Nephron progenitor cell (in vitro differentiated cells): ENCODE results near the gene ZEB2.
A peak's percentile ranks its signal among the peaks of the same experiment; 100 is the strongest.

Experiments used
- DNase-seq: peaks from one replicate; pipeline ENCODE4 v3.0.0; 2021
- H3K27ac Mint-ChIP-seq: 2 replicates; pipeline ENCODE4 v1.8.0; 2021; ENCODE audit warnings: mild to moderate bottlenecking, moderate library complexity, mixed read lengths
- H3K27me3 Mint-ChIP-seq: 2 replicates; pipeline ENCODE4 v1.8.0; 2021; ENCODE audit warnings: mild to moderate bottlenecking, low read depth, mixed read lengths; ENCODE audit not compliant: poor library complexity
- H3K36me3 Mint-ChIP-seq: 2 replicates; pipeline ENCODE4 v1.8.0; 2021; ENCODE audit warnings: low read depth, mixed read lengths
- H3K4me1 Mint-ChIP-seq: 2 replicates; pipeline ENCODE4 v1.8.0; 2021; ENCODE audit warnings: mixed read lengths
- H3K4me3 Mint-ChIP-seq: 2 replicates; pipeline ENCODE4 v1.8.0; 2021; ENCODE audit warnings: mild to moderate bottlenecking, moderate library complexity, mixed read lengths
- H3K9me3 Mint-ChIP-seq: 2 replicates; pipeline ENCODE4 v1.8.0; 2021; ENCODE audit warnings: mild to moderate bottlenecking, moderate library complexity, mixed read lengths
- TF ChIP-seq, protein P1 (sequence below): fragments of 200-600 bp; sonication (generic); IDR thresholded peaks from 2 replicates; pipeline ENCODE4 v1.5.0; 2021; ENCODE audit warnings: antibody characterized with exemption

ZEB2 gene

DNA sequence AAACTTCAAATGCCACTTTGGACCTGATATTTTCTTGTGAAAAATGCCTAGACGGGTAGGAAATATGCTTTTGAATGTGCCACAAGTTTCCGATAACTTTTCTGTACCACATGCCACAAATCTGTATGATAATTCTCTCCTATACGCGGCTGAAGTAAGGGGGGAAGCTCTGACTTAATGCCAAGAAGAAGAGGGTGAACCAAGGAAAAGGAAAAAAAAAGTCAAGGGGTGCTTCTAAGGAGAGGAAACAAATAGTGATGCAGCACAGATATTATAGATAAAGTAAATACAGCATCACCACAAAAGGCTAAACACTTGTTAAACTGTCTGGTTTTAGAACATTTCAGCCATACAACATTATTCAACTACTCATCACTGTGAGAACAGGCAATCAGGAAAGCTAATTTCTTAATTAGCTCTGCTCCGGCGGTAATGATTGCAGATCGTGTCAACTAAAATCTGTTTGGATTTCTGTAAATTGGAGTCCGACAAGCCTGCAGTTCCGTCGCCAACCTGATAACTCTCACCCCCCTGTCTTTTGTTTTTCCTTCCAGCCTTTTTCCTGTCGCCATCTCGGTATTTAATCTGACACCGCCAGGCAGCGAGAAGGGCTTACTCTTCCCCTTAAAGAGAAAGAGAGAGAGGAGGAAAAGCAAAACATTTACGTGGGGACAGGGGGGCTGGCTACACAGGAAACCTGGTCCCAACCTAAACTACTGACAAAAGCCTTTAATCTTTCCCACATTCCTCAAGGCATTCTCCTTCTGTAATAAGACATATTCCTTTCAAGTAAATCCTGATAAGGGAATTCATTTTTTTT, 67.5 kb downstream of the ZEB2 start:
- Mint-ChIP-seq H3K27me3 (no peaks in the 10 kb centered on the region), H3K36me3 (peaks cover 8% of the 10 kb centered on the region), H3K27ac (peak overlapping the region; percentile 99), H3K9me3 (peaks cover 1% of the 10 kb centered on the region), H3K4me1 (peaks cover 91% of the 10 kb centered on the region), H3K4me3 (peak overlapping the region; percentile 78)
- TF ChIP-seq, protein P1, sequence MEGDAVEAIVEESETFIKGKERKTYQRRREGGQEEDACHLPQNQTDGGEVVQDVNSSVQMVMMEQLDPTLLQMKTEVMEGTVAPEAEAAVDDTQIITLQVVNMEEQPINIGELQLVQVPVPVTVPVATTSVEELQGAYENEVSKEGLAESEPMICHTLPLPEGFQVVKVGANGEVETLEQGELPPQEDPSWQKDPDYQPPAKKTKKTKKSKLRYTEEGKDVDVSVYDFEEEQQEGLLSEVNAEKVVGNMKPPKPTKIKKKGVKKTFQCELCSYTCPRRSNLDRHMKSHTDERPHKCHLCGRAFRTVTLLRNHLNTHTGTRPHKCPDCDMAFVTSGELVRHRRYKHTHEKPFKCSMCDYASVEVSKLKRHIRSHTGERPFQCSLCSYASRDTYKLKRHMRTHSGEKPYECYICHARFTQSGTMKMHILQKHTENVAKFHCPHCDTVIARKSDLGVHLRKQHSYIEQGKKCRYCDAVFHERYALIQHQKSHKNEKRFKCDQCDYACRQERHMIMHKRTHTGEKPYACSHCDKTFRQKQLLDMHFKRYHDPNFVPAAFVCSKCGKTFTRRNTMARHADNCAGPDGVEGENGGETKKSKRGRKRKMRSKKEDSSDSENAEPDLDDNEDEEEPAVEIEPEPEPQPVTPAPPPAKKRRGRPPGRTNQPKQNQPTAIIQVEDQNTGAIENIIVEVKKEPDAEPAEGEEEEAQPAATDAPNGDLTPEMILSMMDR = peak; percentile 9
- peak; percentile 40 for DNase-seq

DNA sequence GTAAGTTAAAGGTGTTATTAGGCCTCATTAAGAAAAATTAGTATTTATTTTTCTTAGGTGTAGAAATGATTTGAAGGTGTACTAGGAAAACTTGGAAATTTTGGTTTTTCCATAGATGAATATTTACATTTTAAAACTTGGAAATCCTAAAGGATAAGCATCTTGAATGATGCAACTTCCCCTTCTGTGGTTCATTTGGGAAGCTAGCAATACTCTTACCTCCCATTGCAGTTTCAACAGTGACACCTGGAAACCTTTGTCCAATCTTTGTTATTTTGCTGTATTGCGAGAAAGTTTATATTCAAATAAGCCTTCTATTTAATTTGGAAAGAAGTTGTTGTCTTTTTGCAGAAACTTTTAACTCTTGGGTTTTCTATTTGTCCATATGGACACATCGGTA, 68.5 kb downstream of the ZEB2 start:
- TF ChIP-seq, protein P1 = no peak
- no peak for DNase-seq
- Mint-ChIP-seq H3K4me3 (peak overlapping the region; percentile 78), H3K27ac (peak overlapping the region; percentile 99), H3K9me3 (peaks cover 6% of the 10 kb centered on the region), H3K4me1 (peaks cover 81% of the 10 kb centered on the region), H3K27me3 (no peaks in the 10 kb centered on the region), H3K36me3 (peaks cover 17% of the 10 kb centered on the region)

DNA sequence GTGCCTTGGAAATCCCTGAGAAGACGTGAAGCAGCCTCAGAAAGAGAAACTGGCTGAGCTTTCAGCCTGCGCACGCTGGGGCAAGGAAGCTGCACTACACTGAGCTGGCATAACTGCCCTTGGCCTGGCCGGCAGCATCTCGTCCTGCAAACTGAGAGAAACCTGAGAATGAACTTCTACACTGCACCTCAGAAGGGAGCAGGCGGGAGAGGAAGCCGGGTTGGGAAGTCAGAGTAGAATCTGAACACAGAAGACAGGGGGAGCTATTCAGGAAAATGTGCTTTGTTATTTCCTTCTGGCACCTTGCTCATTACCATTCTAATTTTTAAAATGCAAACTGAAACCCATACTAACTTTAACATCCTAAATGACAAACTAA, 70.9 kb downstream of the ZEB2 start:
- Mint-ChIP-seq H3K36me3 (peaks cover 24% of the 10 kb centered on the region), H3K4me1 (peaks cover 74% of the 10 kb centered on the region), H3K27me3 (no peaks in the 10 kb centered on the region), H3K4me3 (peak overlapping the region; percentile 21), H3K27ac (peak overlapping the region; percentile 85), H3K9me3 (peaks cover 6% of the 10 kb centered on the region)
- peak; percentile 38 for DNase-seq
- TF ChIP-seq, protein P1 = no peak

DNA sequence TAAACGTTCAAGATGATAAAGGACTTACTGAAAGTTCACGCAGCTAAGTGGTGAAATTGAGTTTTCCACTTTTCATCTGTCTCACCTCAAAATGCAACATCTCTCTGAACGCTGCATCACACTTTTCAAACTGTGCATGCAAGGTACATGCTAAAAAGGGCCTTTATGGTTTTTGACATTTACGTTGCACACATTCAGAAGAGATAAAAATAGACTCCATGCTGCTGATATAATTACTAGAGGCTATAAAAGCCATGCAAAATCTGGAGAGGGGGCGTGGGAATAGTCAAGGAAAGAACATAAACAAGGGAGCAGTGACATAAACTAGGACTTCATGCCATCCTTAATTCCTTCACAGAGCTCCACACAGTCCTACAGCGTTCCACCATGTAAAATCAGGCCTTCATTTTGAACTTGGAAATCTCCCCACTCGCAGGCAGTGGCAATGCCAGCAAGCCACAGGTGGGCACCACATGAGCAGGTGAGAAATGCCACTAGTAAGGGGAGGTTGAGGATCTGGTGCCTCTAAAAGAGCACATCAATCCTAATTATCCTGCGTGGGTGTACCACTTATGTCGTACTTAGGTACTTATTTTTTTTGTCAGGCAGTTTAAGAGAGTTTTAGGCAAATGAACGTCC, 71.4 kb downstream of the ZEB2 start:
- no peaks in the 10 kb centered on the region for H3K27me3 Mint-ChIP-seq

DNA sequence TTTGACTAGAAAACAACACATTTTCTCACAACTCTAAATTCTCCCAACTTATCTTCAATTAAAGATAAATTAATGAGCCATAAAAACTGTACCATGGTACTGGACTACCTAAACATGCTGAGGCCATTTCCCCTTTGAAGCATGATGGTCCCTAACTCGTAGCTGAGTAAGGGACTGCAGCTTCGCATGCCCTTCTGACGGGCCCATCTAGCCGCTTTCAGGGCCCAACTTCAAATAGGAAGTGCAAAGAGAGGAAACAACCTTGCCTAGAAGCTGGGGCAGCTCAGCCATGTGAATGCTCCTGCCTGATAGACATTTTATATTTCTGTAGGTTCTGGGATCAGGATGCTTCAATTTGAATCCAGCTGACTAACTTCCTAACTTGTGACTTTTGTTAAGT, 72.4 kb downstream of the ZEB2 start:
- peaks cover 6% of the 10 kb centered on the region for H3K9me3 Mint-ChIP-seq
- TF ChIP-seq, protein P1 = no peak
- no peak overlapping the region for H3K27ac Mint-ChIP-seq
- no peak overlapping the region for H3K4me3 Mint-ChIP-seq
- no peak for DNase-seq
- peaks cover 24% of the 10 kb centered on the region for H3K36me3 Mint-ChIP-seq
- H3K4me1 Mint-ChIP-seq = peaks cover 67% of the 10 kb centered on the region
- no peaks in the 10 kb centered on the region for H3K27me3 Mint-ChIP-seq

More for the DNA sequence above, 71.4 kb downstream of the ZEB2 start:
- H3K4me1 Mint-ChIP-seq = peaks cover 74% of the 10 kb centered on the region
- TF ChIP-seq, protein P1 = no peak
- DNase-seq = no peak
- peaks cover 24% of the 10 kb centered on the region for H3K36me3 Mint-ChIP-seq
- peaks cover 6% of the 10 kb centered on the region for H3K9me3 Mint-ChIP-seq
- H3K27ac Mint-ChIP-seq = peak overlapping the region; percentile 85
- H3K4me3 Mint-ChIP-seq = no peak overlapping the region
